Mesodermal cell (in vitro differentiated cells): ENCODE results near the gene RPRD2.

ENCODE experiments used
- H3K27ac ChIP-seq: 2 replicates; pipeline ENCODE4 v1.7.0; 2013; ENCODE audit warnings: mild to moderate bottlenecking, low read depth, low read length, moderate library complexity; ENCODE audit not compliant: severe bottlenecking
- H3K36me3 ChIP-seq: 2 replicates; pipeline ENCODE4 v1.7.1; 2013; ENCODE audit warnings: mild to moderate bottlenecking, low read length, moderate library complexity; ENCODE audit not compliant: control insufficient read depth, insufficient read depth
- H3K4me1 ChIP-seq: one replicate; pipeline ENCODE4 v1.7.1; 2013; ENCODE audit warnings: mild to moderate bottlenecking, low read length; ENCODE audit not compliant: insufficient read depth, control insufficient read depth, poor library complexity, severe bottlenecking
- H3K4me3 ChIP-seq: 2 replicates; pipeline ENCODE4 v1.7.0; 2013; ENCODE audit warnings: low read length, control low read depth, mild to moderate bottlenecking; ENCODE audit not compliant: insufficient read depth, poor library complexity, severe bottlenecking; ENCODE audit errors: extremely low read depth
- H3K9me3 ChIP-seq: 2 replicates; pipeline ENCODE4 v1.7.1; 2013; ENCODE audit warnings: mild to moderate bottlenecking, low read length, moderate library complexity; ENCODE audit not compliant: control insufficient read depth
- WGBS, 2 experiments: methylation state at CpG; one replicate each; pipeline ENCODE4 v1.1.5; 2013; ENCODE audit warnings: missing lambda C conversion rate in 2 of 2; ENCODE audit not compliant: insufficient coverage in 2 of 2; 5-methylcytosine and 5-hydroxymethylcytosine counted together

Gene RPRD2

GRCh38 chr1:150472601-150473200 is 108.8 kb downstream of the RPRD2 start:
- Histone ChIP-seq H3K27ac (no peak overlapping the region), H3K4me1 (peaks cover 3% of the 10 kb centered on the region), H3K36me3 (peaks cover 50% of the 10 kb centered on the region), H3K4me3 (no peak overlapping the region), H3K9me3 (no peaks in the 10 kb centered on the region)
- 60 to 90% methylated on average over 1 to 4 of the region's 10 CpGs for WGBS, 2 experiments

DNA sequence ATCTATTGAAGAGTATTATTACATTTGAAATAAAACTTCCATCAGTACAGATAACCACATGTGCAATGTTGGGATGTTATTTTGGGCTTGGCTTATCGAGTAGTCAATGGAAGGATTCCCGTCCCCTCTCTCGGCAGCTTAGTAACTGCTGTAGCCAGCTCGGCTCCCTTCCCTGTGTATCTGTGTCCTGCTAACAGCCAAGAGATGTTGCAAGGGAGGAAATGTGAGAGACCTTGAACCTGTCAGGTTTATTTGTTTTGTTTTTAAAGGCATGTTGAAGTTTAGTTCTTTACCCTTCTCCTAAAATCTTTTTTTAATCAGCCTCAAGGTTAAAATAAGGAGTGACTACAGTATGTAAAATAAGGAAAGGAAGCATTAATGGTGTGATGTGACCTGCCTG is 109.7 kb downstream of the RPRD2 start:
- Histone ChIP-seq H3K4me3 (no peak overlapping the region), H3K9me3 (no peaks in the 10 kb centered on the region), H3K4me1 (peaks cover 8% of the 10 kb centered on the region), H3K27ac (no peak overlapping the region), H3K36me3 (peaks cover 42% of the 10 kb centered on the region)
- 90 to 96% methylated on average over 3 to 4 of the region's 4 CpGs for WGBS, 2 experiments

DNA sequence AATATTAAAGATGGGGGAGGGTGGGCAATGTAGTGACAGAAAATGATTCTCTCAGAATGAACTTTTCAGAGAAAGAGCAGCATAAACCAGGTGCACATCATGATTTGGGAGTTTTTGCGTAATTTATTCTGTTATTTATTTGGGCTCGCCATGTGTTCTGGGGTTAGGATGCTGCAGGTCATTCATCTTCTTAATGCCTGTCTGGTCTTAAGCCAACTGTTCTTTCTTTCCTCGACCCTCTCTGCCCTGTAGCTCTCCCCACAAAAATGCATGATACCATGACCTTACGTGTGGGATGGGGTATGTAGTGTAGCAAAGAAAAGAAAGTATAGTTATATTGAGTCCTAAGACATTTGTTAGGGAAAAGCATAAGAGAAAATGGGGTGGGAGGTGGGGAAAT is 110.9 kb downstream of the RPRD2 start:
- Histone ChIP-seq H3K4me1 (peaks cover 8% of the 10 kb centered on the region), H3K27ac (no peak overlapping the region), H3K36me3 (peaks cover 37% of the 10 kb centered on the region), H3K4me3 (no peak overlapping the region), H3K9me3 (no peaks in the 10 kb centered on the region)
- 78 to 83% methylated on average over 3 of the region's 4 CpGs for WGBS, 2 experiments

- Histone ChIP-seq H3K4me1 (peaks cover 8% of the 10 kb centered on the region), H3K9me3 (no peaks in the 10 kb centered on the region), H3K27ac (peak overlapping the region; percentile 12), H3K36me3 (peaks cover 19% of the 10 kb centered on the region), H3K4me3 (no peak overlapping the region)
- 70% methylated on average over 2 of the region's 3 CpGs; no CpG with 5 or more reads in 1 of the 2 experiments for WGBS, 2 experiments
These were observed 112.8 kb downstream of the RPRD2 start for GRCh38 chr1:150476754-150477153.

- peaks cover 13% of the 10 kb centered on the region for H3K36me3 ChIP-seq
- 88 to 100% methylated on average over 1 of the region's 1 CpG for WGBS, 2 experiments
- H3K4me1 ChIP-seq: peaks cover 8% of the 10 kb centered on the region
- no peak overlapping the region for H3K4me3 ChIP-seq
- no peak overlapping the region for H3K27ac ChIP-seq
- H3K9me3 ChIP-seq: no peaks in the 10 kb centered on the region
These were observed 113.4 kb downstream of the RPRD2 start for GRCh38 chr1:150477320-150477719.

DNA sequence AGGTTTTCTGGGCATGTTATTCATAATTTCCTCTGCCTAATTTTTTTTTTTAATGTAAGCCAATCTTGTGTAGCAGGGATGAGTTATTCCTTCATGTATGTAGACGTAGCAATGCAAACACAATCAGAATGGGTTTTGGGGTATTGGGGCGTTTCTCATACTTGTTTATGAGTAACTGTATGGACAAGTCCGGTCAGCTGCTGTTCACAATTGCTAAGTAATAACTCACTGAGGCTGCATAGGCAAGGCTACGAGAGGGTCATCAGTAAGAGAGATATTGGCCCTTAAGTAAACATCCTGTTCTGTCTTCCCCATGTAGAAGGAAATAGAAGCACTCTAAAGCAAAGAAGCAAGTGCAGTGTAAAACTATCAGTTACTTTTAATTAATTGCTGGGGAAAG is 113.8 kb downstream of the RPRD2 start:
- no peaks in the 10 kb centered on the region for H3K9me3 ChIP-seq
- H3K27ac ChIP-seq: no peak overlapping the region
- peaks cover 9% of the 10 kb centered on the region for H3K36me3 ChIP-seq
- no peak overlapping the region for H3K4me3 ChIP-seq
- WGBS, 2 experiments: 89 to 93% methylated on average over 3 to 4 of the region's 4 CpGs
- H3K4me1 ChIP-seq: peaks cover 8% of the 10 kb centered on the region

GRCh38 chr1:150479370-150479769 is 115.4 kb downstream of the RPRD2 start:
- H3K36me3 ChIP-seq: no peaks in the 10 kb centered on the region
- H3K9me3 ChIP-seq: no peaks in the 10 kb centered on the region
- H3K27ac ChIP-seq: no peak overlapping the region
- no peak overlapping the region for H3K4me3 ChIP-seq
- WGBS, 2 experiments: 93% methylated on average over 2 of the region's 4 CpGs; no CpG with 5 or more reads in 1 of the 2 experiments
- H3K4me1 ChIP-seq: peaks cover 8% of the 10 kb centered on the region

GRCh38 chr1:150479927-150480352 is 116.0 kb downstream of the RPRD2 start:
- Histone ChIP-seq H3K4me1 (peaks cover 8% of the 10 kb centered on the region), H3K27ac (no peak overlapping the region), H3K4me3 (no peak overlapping the region), H3K9me3 (no peaks in the 10 kb centered on the region), H3K36me3 (no peaks in the 10 kb centered on the region)
- 100% methylated on average over 1 of the region's 2 CpGs; no CpG with 5 or more reads in 1 of the 2 experiments for WGBS, 2 experiments

- Histone ChIP-seq H3K4me3 (no peak overlapping the region), H3K4me1 (no peaks in the 10 kb centered on the region), H3K27ac (no peak overlapping the region), H3K36me3 (peaks cover 9% of the 10 kb centered on the region), H3K9me3 (no peaks in the 10 kb centered on the region)
- 78 to 92% methylated on average over 1 to 2 of the region's 5 CpGs for WGBS, 2 experiments
These were observed 120.5 kb downstream of the RPRD2 start for GRCh38 chr1:150484431-150484830.

- 40 to 65% methylated on average over 1 to 2 of the region's 2 CpGs for WGBS, 2 experiments
- Histone ChIP-seq H3K4me3 (no peak overlapping the region), H3K27ac (no peak overlapping the region), H3K4me1 (no peaks in the 10 kb centered on the region), H3K36me3 (peaks cover 13% of the 10 kb centered on the region), H3K9me3 (no peaks in the 10 kb centered on the region)
These were observed 120.9 kb downstream of the RPRD2 start for GRCh38 chr1:150484861-150485260.

- Histone ChIP-seq H3K4me3 (peak within 1 kb of the TSS; percentile 93), H3K36me3 (peaks cover 33% of the 10 kb centered on the region), H3K4me1 (no peaks in the 10 kb centered on the region), H3K27ac (peak within 1 kb of the TSS; percentile 41), H3K9me3 (no peaks in the 10 kb centered on the region)
- 1 to 3% methylated on average over 25 to 26 of the region's 30 CpGs for WGBS, 2 experiments
These were observed 123.2 kb downstream of the RPRD2 start, which contains the start of gene TARS2 for GRCh38 chr1:150486966-150487762. TSS of gene TARS2 (plus strand) at chr1:150487419. CDS start at chr1:150487451, 32 bp downstream.
